ENCODE data around the gene RPS3A.

- TF ChIP-seq CTCF (conservative IDR thresholded peaks at IDR 0.05; ENCODE audit: low read depth, low read length), result no peak
- TF ChIP-seq EZH2 (IDR thresholded peaks at IDR 0.05; ENCODE audit: borderline replicate concordance, low read depth, low read length, poor library complexity, severe bottlenecking), result no peak
These were observed 25.0 kb upstream of the RPS3A start for GRCh38 chr4:151074416-151074916.
